BJ (cell line): Measurements from ENCODE around the gene RPGRIP1. TPM values are rescaled to one million over a fixed set of nuclear protein-coding genes. Genes with fewer than 3 reads are reported as not detected.
A peak's percentile ranks its signal among the peaks of the same experiment; 100 is the strongest.
"Not testable (repeated sequence)": the region's sequence is repeated elsewhere in the genome, so short reads cannot be mapped to it uniquely, and the experiment has no call there.

Source experiments
- CTCF ChIA-PET: fragments of 350-600 bp; formaldehyde crosslinking; extraction: SDS; loops from one replicate; lab custom pipeline; 2021; ENCODE audit warnings: antibody characterized with exemption, inconsistent platforms; lab: Yijun Ruan, JAX
- POLR2A ChIA-PET: fragments of 300-600 bp; sonication (Branson Sonifier 250); formaldehyde crosslinking; extraction: SDS; loops from one replicate; lab custom pipeline; 2021; ENCODE audit warnings: antibody characterized with exemption; lab: Charles Lee
- DNase-seq: peaks from one replicate; pipeline ENCODE4 v3.0.0-alpha.2; 2011; ENCODE audit warnings: low read depth
- H3K27me3 ChIP-seq: 2 replicates; pipeline ENCODE4 v1.6.0; 2011; ENCODE audit warnings: low read length; ENCODE audit not compliant: control insufficient read depth, insufficient read depth
- H3K36me3 ChIP-seq: 2 replicates; pipeline ENCODE4 v1.5.1; 2011; ENCODE audit warnings: low read length; ENCODE audit not compliant: control insufficient read depth, insufficient read depth
- H3K4me3 ChIP-seq: 2 replicates; pipeline ENCODE4 v1.5.1; 2011; ENCODE audit warnings: low read depth, mild to moderate bottlenecking, control low read depth, low read length
- CTCF ChIP-seq: IDR thresholded peaks from 2 replicates; pipeline ENCODE4 v1.5.1; 2011; ENCODE audit warnings: low read depth, mild to moderate bottlenecking, control low read depth, inconsistent platforms, low read length, moderate library complexity; ENCODE audit not compliant: insufficient read depth
- polyA plus RNA-seq: library from polyadenylated mRNA; depleted of rRNA; stranded (reverse); fragments of >200 nt; gene quantifications from 2 replicates; pipeline ENCODE4 v1.2.3, GENCODE V29; 2011

RPGRIP1 gene
- polyA plus RNA-seq, 1 experiment, result not detected

GRCh38 chr14:21302013-21302835, 22.3 kb downstream of the RPGRIP1 start:
- Histone ChIP-seq H3K4me3 (no peak overlapping the region), H3K27me3 (peaks cover 8% of the 10 kb centered on the region), H3K36me3 (no peaks in the 10 kb centered on the region)
- TF ChIP-seq CTCF, result no peak
- POLR2A ChIA-PET, result no interaction called here
- CTCF ChIA-PET, result no interaction called here
- no peak for DNase-seq

DNA sequence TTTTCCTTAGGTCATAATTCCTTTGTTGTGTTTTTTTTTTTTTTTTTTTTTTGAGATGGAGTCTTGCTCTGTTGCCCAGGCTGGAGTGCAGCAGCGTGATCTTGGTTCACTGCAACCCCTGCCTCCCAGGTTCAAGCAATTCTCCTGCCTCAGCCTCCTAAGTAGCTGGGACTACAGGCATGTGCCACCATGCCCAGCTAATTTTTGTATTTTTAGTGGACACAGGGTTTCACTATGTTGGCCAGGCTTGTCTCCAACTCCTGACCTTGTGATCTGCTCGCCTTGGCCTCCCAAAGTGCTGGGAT, 22.9 kb downstream of the RPGRIP1 start:
- DNase-seq, POLR2A ChIA-PET: not testable (repeated sequence)

DNA sequence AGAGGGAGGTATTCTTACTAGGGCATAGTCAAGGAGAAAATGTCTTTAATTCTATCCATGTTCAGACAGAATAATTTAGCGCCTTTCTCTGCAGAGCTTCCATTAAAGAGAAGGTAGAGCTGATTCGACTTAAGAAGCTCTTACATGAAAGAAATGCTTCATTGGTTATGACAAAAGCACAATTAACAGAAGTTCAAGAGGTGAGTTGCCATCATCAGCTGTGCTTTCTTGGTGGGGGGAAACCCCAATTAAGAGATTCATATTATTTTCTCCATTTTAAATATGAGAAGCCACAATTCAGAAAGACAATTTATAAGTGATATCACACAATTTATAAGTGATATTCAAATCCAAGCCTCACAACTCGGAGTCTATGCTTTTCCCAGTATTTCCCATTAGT, 27.8 kb downstream of the RPGRIP1 start:
- POLR2A ChIA-PET, result no interaction called here
- H3K36me3 ChIP-seq, result no peaks in the 10 kb centered on the region
- H3K27me3 ChIP-seq, result peaks cover 5% of the 10 kb centered on the region; the same call in 1 of the 2 replicates
- no peak for TF ChIP-seq CTCF
- H3K4me3 ChIP-seq, result no peak overlapping the region
- CTCF ChIA-PET, result no interaction called here
- DNase-seq, result no peak

More for the DNA sequence above, 22.9 kb downstream of the RPGRIP1 start:
- H3K4me3 ChIP-seq, H3K36me3 ChIP-seq, H3K27me3 ChIP-seq, CTCF ChIA-PET: not testable (repeated sequence)

- no peak for TF ChIP-seq CTCF
These were observed 28.2 kb downstream of the RPGRIP1 start for GRCh38 chr14:21308132-21308478.

DNA sequence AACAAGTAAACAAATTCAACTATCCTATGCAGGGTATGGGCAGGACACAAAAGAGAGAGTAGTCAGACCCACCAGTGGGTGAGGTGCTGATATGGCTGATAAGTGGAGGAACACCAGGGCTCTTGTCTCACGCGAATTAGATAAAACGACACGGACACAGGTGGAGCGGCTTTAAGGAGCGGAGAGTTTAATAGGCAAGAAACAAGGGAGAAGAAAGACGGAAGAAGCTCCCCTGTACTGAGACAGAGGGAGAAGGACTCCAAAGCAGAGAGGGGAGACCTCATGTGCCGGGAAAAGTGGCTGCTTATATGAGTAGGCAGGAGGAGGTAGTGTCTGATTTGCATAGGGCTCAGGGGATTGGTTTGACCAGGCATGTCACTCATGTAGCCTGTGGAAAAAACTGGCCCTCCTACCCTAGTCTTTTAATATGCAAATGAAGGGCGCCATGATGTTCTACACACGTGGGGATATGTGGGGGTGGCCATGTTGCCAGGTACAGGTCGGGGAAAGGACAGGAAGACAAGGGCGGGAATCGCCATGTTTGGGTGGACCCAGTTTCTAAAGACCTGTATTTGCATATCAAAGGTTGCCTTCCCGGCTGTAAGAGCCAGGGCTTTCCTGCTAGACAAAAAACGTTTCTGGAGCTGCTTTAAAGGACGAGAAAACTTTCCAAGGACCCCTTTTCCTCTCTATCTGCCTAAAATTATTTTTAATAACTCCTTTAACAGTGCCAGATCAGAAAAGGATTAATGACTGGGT, 28.8 kb downstream of the RPGRIP1 start:
- Histone ChIP-seq H3K36me3 (no peaks in the 10 kb centered on the region), H3K27me3 (peaks cover 5% of the 10 kb centered on the region; the same call in 1 of the 2 replicates), H3K4me3 (peak overlapping the region; percentile 17; the same call in 1 of the 2 replicates)
- CTCF ChIA-PET, result interaction anchor here (0.6 to 1.2 kb wide), 4 partner anchors 9 to 200 kb away, joined by 3 to 4 read pairs (median 3); no protein-coding TSS in a partner anchor
- peak; percentile 4 for DNase-seq
- TF ChIP-seq CTCF, result no peak
- POLR2A ChIA-PET, result no interaction called here

More at GRCh38 chr14:21308132-21308478, 28.2 kb downstream of the RPGRIP1 start:
- ChIA-PET CTCF (no interaction called here), POLR2A (no interaction called here)
- no peak for DNase-seq
- Histone ChIP-seq H3K36me3 (no peaks in the 10 kb centered on the region), H3K4me3 (no peak overlapping the region), H3K27me3 (peaks cover 5% of the 10 kb centered on the region; the same call in 1 of the 2 replicates)
